H7 (cell line): ENCODE data around the gene TCF12. TPM values are rescaled to one million over a fixed set of nuclear protein-coding genes. Genes with fewer than 3 reads are reported as not detected.

Source experiments
- DNase-seq: peaks from one replicate; pipeline ENCODE4 v3.0.0; 2012
- H3K27me3 ChIP-seq: 2 replicates; pipeline ENCODE4 v1.6.0; 2011; ENCODE audit warnings: mild to moderate bottlenecking, low read length; ENCODE audit not compliant: control insufficient read depth, insufficient read depth
- H3K36me3 ChIP-seq: replicated peaks from 2 replicates; pipeline ENCODE4 v1.5.1; 2011; ENCODE audit warnings: low read length; ENCODE audit not compliant: control insufficient read depth, insufficient read depth
- H3K4me3 ChIP-seq: 2 replicates; pipeline ENCODE4 v1.5.1; 2011; ENCODE audit warnings: low read depth, mild to moderate bottlenecking, control low read depth, low read length, moderate library complexity; ENCODE audit not compliant: insufficient read depth
- total RNA-seq: library from RNA; depleted of rRNA; stranded (reverse); fragments of >200 nt; shearing (Covaris generic); gene quantifications from 2 replicates; pipeline ENCODE4 v1.2.3, GENCODE V29; 2014

TCF12 gene
- total RNA-seq, 1 experiment from 2014 or later, result 54.5 TPM

GRCh38 chr15:57307527-57308169 is 389.2 kb downstream of the TCF12 start:
- peak; percentile 18 for DNase-seq
- no peaks in the 10 kb centered on the region for H3K36me3 ChIP-seq
- no peaks in the 10 kb centered on the region for H3K27me3 ChIP-seq
- no peak overlapping the region for H3K4me3 ChIP-seq

- Histone ChIP-seq H3K4me3 (no peak overlapping the region), H3K27me3 (no peaks in the 10 kb centered on the region), H3K36me3 (no peaks in the 10 kb centered on the region)
Observed at GRCh38 chr15:57308170-57308545, 389.7 kb downstream of the TCF12 start.

GRCh38 chr15:57309856-57310760 is 391.7 kb downstream of the TCF12 start:
- Histone ChIP-seq H3K4me3 (no peak overlapping the region), H3K36me3 (no peaks in the 10 kb centered on the region), H3K27me3 (no peaks in the 10 kb centered on the region)
- no peak for DNase-seq

More at GRCh38 chr15:57308170-57308545, 389.7 kb downstream of the TCF12 start:
- DNase-seq, result no peak

GRCh38 chr15:57310876-57311275 is 392.4 kb downstream of the TCF12 start:
- H3K4me3 ChIP-seq, result no peak overlapping the region

GRCh38 chr15:57312006-57312317 is 393.5 kb downstream of the TCF12 start:
- H3K4me3 ChIP-seq, result no peak overlapping the region
- H3K27me3 ChIP-seq, result no peaks in the 10 kb centered on the region
- H3K36me3 ChIP-seq, result no peaks in the 10 kb centered on the region
- DNase-seq, result no peak

More at GRCh38 chr15:57310876-57311275, 392.4 kb downstream of the TCF12 start:
- no peaks in the 10 kb centered on the region for H3K36me3 ChIP-seq
- no peak for DNase-seq
- H3K27me3 ChIP-seq, result no peaks in the 10 kb centered on the region

- no peaks in the 10 kb centered on the region for H3K27me3 ChIP-seq
- H3K4me3 ChIP-seq, result no peak overlapping the region
- no peaks in the 10 kb centered on the region for H3K36me3 ChIP-seq
- DNase-seq, result no peak
Observed at GRCh38 chr15:57312318-57313133, 394.1 kb downstream of the TCF12 start.

GRCh38 chr15:57313134-57313483 is 394.7 kb downstream of the TCF12 start:
- Histone ChIP-seq H3K27me3 (no peaks in the 10 kb centered on the region), H3K4me3 (no peak overlapping the region), H3K36me3 (no peaks in the 10 kb centered on the region)
- DNase-seq, result no peak

- no peaks in the 10 kb centered on the region for H3K36me3 ChIP-seq
- H3K27me3 ChIP-seq, result no peaks in the 10 kb centered on the region
- no peak for DNase-seq
- H3K4me3 ChIP-seq, result no peak overlapping the region
Observed at GRCh38 chr15:57314221-57314620, 395.8 kb downstream of the TCF12 start.

GRCh38 chr15:57316451-57316850 is 398.0 kb downstream of the TCF12 start:
- Histone ChIP-seq H3K27me3 (no peaks in the 10 kb centered on the region), H3K36me3 (no peaks in the 10 kb centered on the region), H3K4me3 (no peak overlapping the region)
- no peak for DNase-seq

- Histone ChIP-seq H3K27me3 (no peaks in the 10 kb centered on the region), H3K4me3 (no peak overlapping the region), H3K36me3 (no peaks in the 10 kb centered on the region)
- DNase-seq, result peak; percentile 62
Observed at GRCh38 chr15:57319226-57319918, 400.9 kb downstream of the TCF12 start.

GRCh38 chr15:57319919-57320560 is 401.6 kb downstream of the TCF12 start:
- H3K4me3 ChIP-seq, result no peak overlapping the region
- H3K27me3 ChIP-seq, result no peaks in the 10 kb centered on the region
- no peak for DNase-seq
- H3K36me3 ChIP-seq, result no peaks in the 10 kb centered on the region

- no peak for DNase-seq
- H3K36me3 ChIP-seq, result no peaks in the 10 kb centered on the region
- H3K4me3 ChIP-seq, result no peak overlapping the region
- no peaks in the 10 kb centered on the region for H3K27me3 ChIP-seq
Observed at GRCh38 chr15:57320631-57321220, 402.3 kb downstream of the TCF12 start.

- no peaks in the 10 kb centered on the region for H3K36me3 ChIP-seq
- DNase-seq, result no peak
- no peak overlapping the region for H3K4me3 ChIP-seq
- H3K27me3 ChIP-seq, result no peaks in the 10 kb centered on the region
Observed at GRCh38 chr15:57321485-57321884, 403.0 kb downstream of the TCF12 start.
